Smooth muscle cell (in vitro differentiated cells): ENCODE results near the gene MRTFB. TPM values are rescaled to one million over a fixed set of nuclear protein-coding genes. Genes with fewer than 3 reads are reported as not detected.

Experiments used
- DNase-seq: peaks from one replicate; lab custom pipeline; 2025; ENCODE audit not compliant: unreplicated experiment; lab: John Stamatoyannopoulos, UW
- H2AFZ ChIP-seq: fragments of 200-600 bp; sonication (generic); 2 replicates; pipeline ENCODE4 v1.6.0; 2016; ENCODE audit warnings: antibody characterized with exemption, low read depth, mild to moderate bottlenecking
- H3F3A ChIP-seq: fragments of 200-600 bp; sonication (generic); 2 replicates; pipeline ENCODE4 v1.6.0; 2017; ENCODE audit warnings: antibody characterized with exemption, low read depth
- H3K27ac ChIP-seq: fragments of 200-600 bp; sonication (generic); 2 replicates; pipeline ENCODE4 v1.5.1; 2016; ENCODE audit warnings: low read depth, mild to moderate bottlenecking
- H3K27me3 ChIP-seq: fragments of 200-600 bp; sonication (generic); 2 replicates; pipeline ENCODE4 v1.6.1; 2016; ENCODE audit warnings: low read depth, mild to moderate bottlenecking
- H3K36me3 ChIP-seq: fragments of 200-600 bp; sonication (generic); 2 replicates; pipeline ENCODE4 v1.5.1; 2016; ENCODE audit warnings: low read depth
- H3K4me1 ChIP-seq: fragments of 200-600 bp; sonication (generic); 2 replicates; pipeline ENCODE4 v1.5.1; 2016; ENCODE audit warnings: low read depth
- H3K4me2 ChIP-seq: fragments of 200-600 bp; sonication (generic); 2 replicates; pipeline ENCODE4 v1.6.0; 2016; ENCODE audit warnings: mild to moderate bottlenecking
- H3K4me3 ChIP-seq: fragments of 200-600 bp; sonication (generic); 2 replicates; pipeline ENCODE4 v1.5.1; 2016; ENCODE audit warnings: mild to moderate bottlenecking
- H3K79me2 ChIP-seq: fragments of 200-600 bp; sonication (generic); 2 replicates; pipeline ENCODE4 v1.6.0; 2016; ENCODE audit warnings: low read depth, mild to moderate bottlenecking
- H3K9ac ChIP-seq: fragments of 200-600 bp; sonication (generic); 2 replicates; pipeline ENCODE4 v1.6.0; 2016; ENCODE audit warnings: low read depth
- H3K9me3 ChIP-seq: fragments of 200-600 bp; sonication (generic); replicated peaks from 2 replicates; pipeline ENCODE4 v1.5.1; 2016; ENCODE audit warnings: low read depth
- H4K20me1 ChIP-seq: fragments of 200-600 bp; sonication (generic); 2 replicates; pipeline ENCODE4 v1.6.0; 2016; ENCODE audit warnings: low read depth
- CTCF ChIP-seq: fragments of 200-600 bp; sonication (generic); IDR thresholded peaks from 2 replicates; pipeline ENCODE4 v1.5.1; 2017; ENCODE audit warnings: borderline replicate concordance, mild to moderate bottlenecking, antibody characterized with exemption; ENCODE audit not compliant: insufficient read depth, poor library complexity, severe bottlenecking
- WGBS: methylation state at CpG from one replicate; pipeline ENCODE4 v1.1.7; 2016; ENCODE audit warnings: low lambda C conversion rate; 5-methylcytosine and 5-hydroxymethylcytosine counted together
- polyA plus RNA-seq: library from polyadenylated mRNA; unstranded; fragments of >200 nt; fragmentation: Nextera tagmentation; extraction: Ambion mirVana; gene quantifications from 2 replicates; pipeline ENCODE4 v1.2.1, GENCODE V29; 2016
- total RNA-seq: library from RNA; depleted of rRNA; stranded (reverse); fragments of >200 nt; gene quantifications from 2 replicates; pipeline ENCODE4 v1.2.3, GENCODE V29; 2014

MRTFB gene
- total and polyA plus RNA-seq, 2 experiments from 2014 or later, result 6.8 to 22.6 TPM

- Histone ChIP-seq H3K27me3 (no peaks in the 10 kb centered on the region), H3K9me3 (no peaks in the 10 kb centered on the region), H3K4me2 (no peak overlapping the region), H3F3A (no peaks in the 10 kb centered on the region), H3K4me1 (no peaks in the 10 kb centered on the region), H3K79me2 (no peaks in the 10 kb centered on the region), H3K9ac (no peak overlapping the region), H3K36me3 (peaks cover 36% of the 10 kb centered on the region), H2AFZ (no peak overlapping the region), H4K20me1 (no peaks in the 10 kb centered on the region), H3K27ac (no peak overlapping the region), H3K4me3 (no peak overlapping the region)
- WGBS, result 98% methylated on average over 3 of the region's 3 CpGs
- TF ChIP-seq CTCF, result no peak
- DNase-seq, result no peak
Observed at GRCh38 chr16:14225457-14225856, 154.3 kb downstream of the MRTFB start.

- H3K79me2 ChIP-seq, result no peaks in the 10 kb centered on the region
- H3K4me2 ChIP-seq, result no peak overlapping the region
- H3K9ac ChIP-seq, result no peak overlapping the region
- WGBS, result 92% methylated on average over 9 of the region's 9 CpGs
- H3K36me3 ChIP-seq, result peaks cover 19% of the 10 kb centered on the region
- no peak for TF ChIP-seq CTCF
- no peak for DNase-seq
- H3K27ac ChIP-seq, result no peak overlapping the region
- H3F3A ChIP-seq, result no peaks in the 10 kb centered on the region
- H4K20me1 ChIP-seq, result no peaks in the 10 kb centered on the region
- H2AFZ ChIP-seq, result no peak overlapping the region
- no peaks in the 10 kb centered on the region for H3K27me3 ChIP-seq
- no peak overlapping the region for H3K4me3 ChIP-seq
- no peaks in the 10 kb centered on the region for H3K4me1 ChIP-seq
- H3K9me3 ChIP-seq, result no peaks in the 10 kb centered on the region
Observed at GRCh38 chr16:14232106-14232864, 161.2 kb downstream of the MRTFB start.

GRCh38 chr16:14236401-14236800 lies 165.3 kb downstream of the MRTFB start:
- Histone ChIP-seq H3K4me2 (no peak overlapping the region), H3K79me2 (no peaks in the 10 kb centered on the region), H2AFZ (no peak overlapping the region), H3K4me1 (no peaks in the 10 kb centered on the region), H3K9ac (no peak overlapping the region), H3K9me3 (no peaks in the 10 kb centered on the region), H3K36me3 (peaks cover 19% of the 10 kb centered on the region), H3K27ac (no peak overlapping the region), H3K27me3 (no peaks in the 10 kb centered on the region), H3K4me3 (no peak overlapping the region), H4K20me1 (no peaks in the 10 kb centered on the region), H3F3A (peaks cover 2% of the 10 kb centered on the region)
- WGBS, result 87% methylated on average over 5 of the region's 5 CpGs
- no peak for DNase-seq
- TF ChIP-seq CTCF, result no peak

- no peaks in the 10 kb centered on the region for H3K27me3 ChIP-seq
- DNase-seq, result no peak
- no peak overlapping the region for H3K27ac ChIP-seq
- WGBS, result 91% methylated on average over 5 of the region's 5 CpGs
- H4K20me1 ChIP-seq, result no peaks in the 10 kb centered on the region
- peaks cover 26% of the 10 kb centered on the region for H3K36me3 ChIP-seq
- no peaks in the 10 kb centered on the region for H3K4me1 ChIP-seq
- H3K79me2 ChIP-seq, result no peaks in the 10 kb centered on the region
- no peak overlapping the region for H3K9ac ChIP-seq
- H3K4me2 ChIP-seq, result no peak overlapping the region
- H3F3A ChIP-seq, result peaks cover 2% of the 10 kb centered on the region
- no peaks in the 10 kb centered on the region for H3K9me3 ChIP-seq
- TF ChIP-seq CTCF, result no peak
- H2AFZ ChIP-seq, result no peak overlapping the region
- H3K4me3 ChIP-seq, result no peak overlapping the region
Observed at GRCh38 chr16:14238756-14239155, 167.6 kb downstream of the MRTFB start.
